Heart right ventricle (tissue), 16 donors: ENCODE measurements around the gene CELF4. TPM values are rescaled to one million over a fixed set of nuclear protein-coding genes. Genes with fewer than 3 reads are reported as not detected.

Experiments
- ATAC-seq, 8 donors: fragments of 200-7000 bp; cut with Tn5 transposase; one replicate each; pipeline ENCODE4 v1.9.1; 2020; ENCODE audit warnings: mild to moderate bottlenecking in 8 of 8, moderate library complexity in 8 of 8, moderate number of reproducible peaks in 1 of 8
- DNase-seq, 2 donors: peaks; one replicate each; pipeline ENCODE4 v3.0.0-alpha.2; 2020
- H3K27ac ChIP-seq, 10 donors: fragments of 200-600 bp; sonication (generic) in 2 of 10; one replicate each; pipeline versions ENCODE4 v1.5.0 to v1.8.0; 2020 to 2022; ENCODE audit warnings: mild to moderate bottlenecking in 3 of 10
- H3K27me3 ChIP-seq, 7 donors: fragments of 200-600 bp; one replicate each; pipeline ENCODE4 v1.8.0; 2021 to 2022; ENCODE audit warnings: mild to moderate bottlenecking in 2 of 7
- H3K36me3 ChIP-seq, 9 donors: fragments of 200-600 bp; sonication (generic) in 1 of 9; one replicate each; pipeline versions ENCODE4 v1.5.0 to v1.8.0; 2020 to 2022; ENCODE audit warnings: mild to moderate bottlenecking in 2 of 9
- H3K4me1 ChIP-seq, 9 donors: fragments of 200-600 bp; sonication (generic) in 1 of 9; one replicate each; pipeline versions ENCODE4 v1.5.0 to v1.8.0; 2020 to 2022; ENCODE audit warnings: mild to moderate bottlenecking in 4 of 9
- H3K4me3 ChIP-seq, 10 donors: fragments of 200-600 bp; sonication (generic) in 2 of 10; one replicate each; pipeline versions ENCODE4 v1.5.0 to v1.8.0; 2020 to 2022; ENCODE audit warnings: mild to moderate bottlenecking in 7 of 10, moderate library complexity in 2 of 10
- H3K9me3 ChIP-seq, 11 donors: fragments of 200-600 bp in 10 of 11; sonication (generic) in 2 of 11; one replicate each; pipeline versions ENCODE4 v1.5.0 to v1.8.0; 2013 to 2022; ENCODE audit warnings: mild to moderate bottlenecking in 2 of 11, control low read depth in 1 of 11, moderate library complexity in 1 of 11
- WGBS, 2 donors: extraction: QIAGEN DNeasy Blood & Tissue Kit; methylation state at CpG; one replicate each; pipeline ENCODE4 v1.1.7; 2013; ENCODE audit warnings: inconsistent platforms in 1 of 2; 5-methylcytosine and 5-hydroxymethylcytosine counted together
- intact Hi-C, 10 donors: fragments of 100-400 bp; cut with DNase I; formaldehyde crosslinking; loops; one replicate each; pipeline versions ENCODE4 v1.11.1 to v1.14.2; 2022
- polyA plus RNA-seq, 2 donors: library from polyadenylated mRNA; stranded (reverse); fragments of 200-250 nt; gene quantifications; one replicate each; pipeline ENCODE4 v1.2.3, GENCODE V29; 2013
- total RNA-seq, 10 donors: library from RNA; stranded (reverse); fragmentation: NEBNext Ultra II Directional in 3 of 10; extraction: Animal tissue kit (Norgen Biotek cat#: 25700) in 3 of 10; gene quantifications; one replicate each; pipeline versions ENCODE4 v1.2.1 to v1.2.4, GENCODE V29; 2021 to 2023
- TF ChIP-seq, protein P1 (sequence below), 9 donors: fragments of 200-600 bp; sonication (generic) in 2 of 9; IDR thresholded peaks; one replicate each; pipeline versions ENCODE4 v1.5.0 to v1.8.0; 2021 to 2022; ENCODE audit warnings: antibody characterized with exemption in 9 of 9, mild to moderate bottlenecking in 5 of 9, moderate library complexity in 1 of 9
- donor health status: Arrhythmogenic right ventricular cardiomyopathy.
- donor health status: ischemic (EF 13 %, LVEDD 7.1; RV severe dilation, severe dysfunction).
- donor health status: healthy with polysubstance abuse.
- donor health status: DM: no; HTN: yes; CAD: no.
- donor health status: DM: no; HTN: no; CAD: no.
- donor health status: ischemic (EF 25% LVEDD 6.9; RV normal size, moderate dysfunction).
- donor health status: ischemic (EF 25% LVEDD 5.7; RV mildly dilated, moderate dysfunction).
- donor health status: healthy.
- donor health status: DM: yes; HTN: yes; CAD: no.
- donor health status: Ischemic cardiomyopathy.
- donor health status: ischemic (EF 35%, LVEDD 5.7; RV mildly dilated, moderate dysfunction).
- donor health status: nonischemic (EF 11% LVEDD 7.7; RV severe dilation, severe dysfunction).
- donor health status: DM: yes; HTN: yes; CAD: no.
- donor health status: PGD.
- donor health status: ischemic (EF 29% LVEDD 5.4; RV normal size, mild dysfunction).
- donor health status: nonischemic (EF 23%, LVEDD 6.1; RV moderate dilation, normal function).

The CELF4 gene
- total and polyA plus RNA-seq, 12 donors: 0.07 to 1.2 (median 0.31) TPM; not detected in 1

DNA sequence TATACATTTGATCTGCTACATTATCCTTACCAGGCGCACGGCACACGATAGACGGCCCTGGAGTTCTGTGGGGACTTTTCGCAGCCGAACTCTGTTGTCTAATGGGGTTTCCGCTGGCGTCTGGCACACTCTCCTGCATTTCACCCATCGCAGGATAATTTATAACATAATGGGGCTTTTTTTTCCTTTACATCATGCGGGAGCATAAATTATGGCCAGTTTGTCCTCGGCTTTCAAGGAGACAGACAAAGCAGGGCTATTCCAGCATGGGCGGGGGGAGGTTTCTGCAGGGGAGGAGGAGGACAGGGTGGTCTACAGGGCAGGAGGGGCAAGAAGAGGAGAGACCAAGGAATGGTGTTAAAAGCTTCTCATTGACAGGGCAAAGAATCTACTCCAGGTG, 279.8 kb downstream of the CELF4 start:
- peaks cover 0 to 15% (median 0%) of the 10 kb centered on the region in 7 donors for H3K27me3 ChIP-seq
- H3K36me3 ChIP-seq: no peaks in the 10 kb centered on the region
- H3K27ac ChIP-seq: no peak overlapping the region
- no peak overlapping the region for H3K4me3 ChIP-seq
- no peaks in the 10 kb centered on the region for H3K9me3 ChIP-seq
- no peaks in the 10 kb centered on the region for H3K4me1 ChIP-seq
- intact Hi-C loops: no loop called here
- DNase-seq (no peak), ATAC-seq (no peak)
- TF ChIP-seq, protein P1, sequence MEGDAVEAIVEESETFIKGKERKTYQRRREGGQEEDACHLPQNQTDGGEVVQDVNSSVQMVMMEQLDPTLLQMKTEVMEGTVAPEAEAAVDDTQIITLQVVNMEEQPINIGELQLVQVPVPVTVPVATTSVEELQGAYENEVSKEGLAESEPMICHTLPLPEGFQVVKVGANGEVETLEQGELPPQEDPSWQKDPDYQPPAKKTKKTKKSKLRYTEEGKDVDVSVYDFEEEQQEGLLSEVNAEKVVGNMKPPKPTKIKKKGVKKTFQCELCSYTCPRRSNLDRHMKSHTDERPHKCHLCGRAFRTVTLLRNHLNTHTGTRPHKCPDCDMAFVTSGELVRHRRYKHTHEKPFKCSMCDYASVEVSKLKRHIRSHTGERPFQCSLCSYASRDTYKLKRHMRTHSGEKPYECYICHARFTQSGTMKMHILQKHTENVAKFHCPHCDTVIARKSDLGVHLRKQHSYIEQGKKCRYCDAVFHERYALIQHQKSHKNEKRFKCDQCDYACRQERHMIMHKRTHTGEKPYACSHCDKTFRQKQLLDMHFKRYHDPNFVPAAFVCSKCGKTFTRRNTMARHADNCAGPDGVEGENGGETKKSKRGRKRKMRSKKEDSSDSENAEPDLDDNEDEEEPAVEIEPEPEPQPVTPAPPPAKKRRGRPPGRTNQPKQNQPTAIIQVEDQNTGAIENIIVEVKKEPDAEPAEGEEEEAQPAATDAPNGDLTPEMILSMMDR (IDR thresholded peaks at IDR 0.05): no peak
- WGBS, 2 donors: 84 to 86% methylated on average over 12 of the region's 12 CpGs

- H3K36me3 ChIP-seq: no peaks in the 10 kb centered on the region
- no peak overlapping the region for H3K27ac ChIP-seq
- DNase-seq: no peak
- TF ChIP-seq, protein P1 (IDR thresholded peaks at IDR 0.05): no peak
- intact Hi-C loops: no loop called here
- H3K9me3 ChIP-seq: no peaks in the 10 kb centered on the region
- ATAC-seq: no peak
- WGBS, 2 donors: 90 to 91% methylated on average over 7 of the region's 7 CpGs
- peaks cover 0 to 15% (median 6%) of the 10 kb centered on the region in 7 donors for H3K27me3 ChIP-seq
- H3K4me1 ChIP-seq: no peaks in the 10 kb centered on the region
- H3K4me3 ChIP-seq: no peak overlapping the region
Measured at GRCh38 chr18:37284260-37284659, 281.3 kb downstream of the CELF4 start.

DNA sequence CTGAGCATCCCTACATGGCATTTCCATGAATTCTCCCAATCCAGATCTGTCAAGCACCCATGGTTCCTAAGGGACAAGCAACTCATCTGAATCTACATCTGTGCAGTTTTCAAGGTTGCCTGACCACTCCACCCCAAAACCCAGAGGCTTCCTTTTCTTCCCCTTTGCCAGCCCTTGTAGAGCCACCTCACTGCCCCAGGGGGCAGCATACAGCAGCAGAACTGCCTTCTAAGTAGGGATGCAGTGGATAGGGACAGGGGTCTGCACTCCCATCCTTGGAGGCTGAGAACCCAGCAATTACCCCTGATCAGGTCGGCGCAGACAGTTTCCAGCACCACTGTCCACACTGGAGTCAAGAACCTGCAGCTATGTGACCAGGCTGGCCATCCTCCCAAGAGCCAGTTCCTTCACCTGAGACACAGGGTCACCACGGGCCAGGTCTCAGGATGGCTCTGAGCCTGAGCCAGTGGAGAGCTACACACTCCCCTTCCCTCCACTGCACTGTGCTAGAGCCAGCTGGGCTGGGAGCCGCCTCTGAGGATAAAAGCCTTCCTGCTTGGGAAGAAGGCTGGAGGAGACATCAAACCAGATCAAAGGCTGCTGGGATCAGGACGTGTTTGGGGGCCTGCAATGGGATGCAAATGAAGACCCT, 283.1 kb downstream of the CELF4 start:
- peaks cover 0 to 20% (median 11%) of the 10 kb centered on the region in 7 donors for H3K27me3 ChIP-seq
- H3K36me3 ChIP-seq: no peaks in the 10 kb centered on the region
- WGBS, 2 donors: 50 to 57% methylated on average over 5 of the region's 5 CpGs
- no peak overlapping the region for H3K4me3 ChIP-seq
- DNase-seq (no peak), ATAC-seq (no peak)
- intact Hi-C loops: no loop called here
- no peaks in the 10 kb centered on the region for H3K4me1 ChIP-seq
- H3K27ac ChIP-seq: no peak overlapping the region
- H3K9me3 ChIP-seq: no peaks in the 10 kb centered on the region
- TF ChIP-seq, protein P1 (IDR thresholded peaks at IDR 0.05): peak in 4 of 9 donors; percentile 7 to 23 (median 14)

DNA sequence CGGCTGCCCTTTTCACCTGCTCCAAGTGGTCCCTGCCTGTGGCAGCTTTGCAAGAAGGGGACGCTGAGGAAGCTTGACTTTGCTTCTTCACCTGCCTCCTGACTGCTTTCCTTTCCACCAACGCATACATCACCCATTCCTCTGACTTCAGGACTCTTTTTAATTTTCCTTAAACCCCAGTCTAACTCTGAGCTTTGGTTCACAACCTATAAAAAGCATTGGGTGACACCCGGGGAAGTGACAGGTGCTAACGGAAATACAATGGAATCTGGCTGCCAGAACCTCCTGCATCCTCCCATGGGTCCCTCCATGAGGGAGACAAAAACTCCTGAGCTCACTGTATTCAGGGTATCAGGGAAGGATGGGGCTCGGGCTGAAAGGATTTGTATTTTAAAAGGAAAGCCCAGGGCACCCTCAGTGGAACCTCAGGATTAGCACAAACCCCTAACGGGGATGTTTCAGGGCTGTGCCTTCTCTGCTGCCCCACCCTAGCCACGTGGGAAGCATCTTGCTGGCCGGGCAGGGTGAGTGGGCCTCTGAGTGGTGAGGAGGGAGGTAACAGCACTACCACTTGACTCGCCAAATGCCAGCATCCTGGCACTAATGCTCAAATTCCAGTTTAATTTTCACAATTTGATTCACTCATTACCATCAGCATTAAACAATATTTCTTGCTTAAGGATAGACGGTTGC, 284.8 kb downstream of the CELF4 start:
- no peaks in the 10 kb centered on the region for H3K4me1 ChIP-seq
- ATAC-seq (no peak), DNase-seq (no peak)
- intact Hi-C loops: no loop called here
- no peaks in the 10 kb centered on the region for H3K9me3 ChIP-seq
- no peak overlapping the region for H3K27ac ChIP-seq
- 58 to 63% methylated on average over 11 of the region's 11 CpGs for WGBS, 2 donors
- peaks cover 0 to 37% (median 28%) of the 10 kb centered on the region in 7 donors for H3K27me3 ChIP-seq
- H3K4me3 ChIP-seq: no peak overlapping the region
- TF ChIP-seq, protein P1 (IDR thresholded peaks at IDR 0.05): no peak
- H3K36me3 ChIP-seq: no peaks in the 10 kb centered on the region
